Raji (cell line): ENCODE results near the gene ASCC1.

Experiments
- POLR2A ChIP-seq: IDR thresholded peaks from 2 replicates; pipeline ENCODE4 v1.6.1; 2011; ENCODE audit warnings: low read depth, low read length, control low read depth; ENCODE audit not compliant: insufficient read depth

Gene ASCC1

GRCh38 chr10:72254813-72255568 lies 38.9 kb upstream of the ASCC1 start:
- TF ChIP-seq POLR2A = no peak

- no peak for TF ChIP-seq POLR2A
These were observed 37.5 kb upstream of the ASCC1 start for GRCh38 chr10:72253578-72253977.

DNA sequence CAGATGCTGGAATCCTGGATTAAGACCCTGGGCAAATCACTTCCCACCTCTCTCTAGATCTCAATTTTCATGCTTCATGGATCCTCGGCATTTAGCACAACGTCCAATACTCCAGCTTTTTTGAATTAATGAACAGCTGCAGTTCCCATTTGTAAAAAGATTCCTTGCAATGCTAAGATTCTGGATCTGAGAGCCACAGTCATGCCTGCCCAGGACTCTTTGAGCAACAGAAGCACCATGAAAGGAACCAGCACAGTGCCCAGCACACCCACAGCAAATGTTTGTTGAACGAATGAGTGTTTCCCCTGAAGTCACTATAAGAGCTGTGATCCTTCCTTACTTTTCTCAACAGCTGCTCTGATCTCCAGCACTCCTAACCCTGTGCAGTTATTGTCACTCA lies 36.9 kb upstream of the ASCC1 start:
- no peak for TF ChIP-seq POLR2A

- TF ChIP-seq POLR2A = no peak
These were observed 35.6 kb upstream of the ASCC1 start for GRCh38 chr10:72251635-72252034.

DNA sequence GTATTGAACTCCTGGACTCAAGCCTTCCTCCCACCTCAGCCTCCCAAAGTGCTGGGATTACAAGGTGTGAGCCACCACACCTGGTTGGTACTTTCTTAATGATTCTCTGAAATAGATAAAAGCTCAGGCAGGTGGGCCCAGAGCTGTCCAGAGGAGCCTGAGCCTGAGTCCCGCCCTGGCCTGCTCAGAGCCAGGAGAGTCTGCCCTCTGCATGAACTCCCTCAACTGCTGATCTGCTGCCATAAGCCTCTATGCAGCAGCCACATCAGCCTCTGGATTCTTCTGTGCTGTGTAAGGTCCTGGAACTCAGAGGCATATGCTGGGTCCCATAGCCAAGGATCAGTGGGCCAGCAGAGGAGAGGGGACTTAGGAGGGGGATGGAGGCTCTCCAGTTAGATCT lies 34.6 kb upstream of the ASCC1 start:
- TF ChIP-seq POLR2A = no peak

DNA sequence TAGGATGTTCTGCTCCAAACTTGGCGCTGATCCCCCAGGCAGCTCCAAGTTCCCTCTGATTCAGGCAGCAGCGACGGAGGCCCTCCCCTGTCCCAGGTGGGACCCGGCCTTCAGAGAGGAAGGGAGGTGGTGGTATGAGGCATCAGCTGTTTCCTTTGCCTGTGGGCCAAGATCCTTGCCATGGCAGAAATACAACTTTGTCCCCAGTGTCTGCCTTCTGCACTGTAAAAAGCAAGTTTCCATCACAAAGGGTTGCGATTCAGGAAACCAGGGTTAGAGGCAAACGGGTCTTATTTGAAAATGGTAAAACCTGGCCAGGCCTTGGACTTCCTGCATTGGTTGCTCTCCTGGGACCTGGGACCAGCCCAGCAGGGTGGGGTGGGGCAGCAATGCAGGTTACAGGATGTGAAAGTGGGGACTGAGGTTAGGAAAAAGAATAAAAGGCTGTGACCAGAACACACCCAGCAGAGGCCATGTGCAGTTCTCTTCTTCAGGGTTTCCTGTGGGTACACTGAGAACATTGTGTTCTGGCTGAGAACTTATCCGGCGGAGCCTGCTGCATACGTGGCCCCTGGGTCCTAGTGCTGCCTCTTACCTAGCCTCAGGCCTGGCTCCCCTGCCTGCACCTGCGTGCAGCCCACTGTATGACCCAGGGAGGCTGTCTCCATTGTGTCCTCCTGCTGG lies 32.5 kb upstream of the ASCC1 start:
- TF ChIP-seq POLR2A = peak; percentile 81

GRCh38 chr10:72245949-72246525 lies 30.0 kb upstream of the ASCC1 start:
- no peak for TF ChIP-seq POLR2A

GRCh38 chr10:72244573-72245038 lies 28.5 kb upstream of the ASCC1 start:
- TF ChIP-seq POLR2A = no peak

DNA sequence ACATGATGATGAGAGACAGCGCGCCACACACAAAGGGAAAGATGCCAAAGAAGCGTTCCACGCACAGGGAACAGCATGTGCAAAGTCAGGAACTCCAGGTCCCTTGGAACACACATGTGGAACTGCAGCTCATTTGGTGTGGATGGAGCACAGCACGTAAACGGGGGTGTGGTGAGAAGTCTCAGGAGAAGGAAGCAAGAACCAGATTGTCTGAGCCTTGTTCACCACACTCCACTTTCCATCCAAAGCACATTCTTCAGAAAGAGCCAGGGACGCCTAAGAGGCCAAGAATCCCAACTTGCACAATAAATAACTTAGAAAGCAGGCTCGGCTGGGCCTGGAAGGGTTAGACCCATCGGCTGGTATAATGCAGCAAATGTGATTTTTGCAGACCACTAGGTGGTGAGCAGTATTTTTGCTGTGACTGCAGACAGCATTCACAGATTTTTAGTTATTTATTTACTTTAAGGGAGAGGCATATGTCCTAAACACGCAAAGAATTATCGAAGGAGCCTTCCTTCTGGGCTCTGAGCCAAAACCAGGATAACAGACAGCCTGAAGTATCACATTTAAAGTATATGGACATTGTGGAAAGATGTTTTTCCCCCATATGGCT lies 27.9 kb upstream of the ASCC1 start:
- no peak for TF ChIP-seq POLR2A

GRCh38 chr10:72242675-72243074 lies 26.6 kb upstream of the ASCC1 start:
- no peak for TF ChIP-seq POLR2A

DNA sequence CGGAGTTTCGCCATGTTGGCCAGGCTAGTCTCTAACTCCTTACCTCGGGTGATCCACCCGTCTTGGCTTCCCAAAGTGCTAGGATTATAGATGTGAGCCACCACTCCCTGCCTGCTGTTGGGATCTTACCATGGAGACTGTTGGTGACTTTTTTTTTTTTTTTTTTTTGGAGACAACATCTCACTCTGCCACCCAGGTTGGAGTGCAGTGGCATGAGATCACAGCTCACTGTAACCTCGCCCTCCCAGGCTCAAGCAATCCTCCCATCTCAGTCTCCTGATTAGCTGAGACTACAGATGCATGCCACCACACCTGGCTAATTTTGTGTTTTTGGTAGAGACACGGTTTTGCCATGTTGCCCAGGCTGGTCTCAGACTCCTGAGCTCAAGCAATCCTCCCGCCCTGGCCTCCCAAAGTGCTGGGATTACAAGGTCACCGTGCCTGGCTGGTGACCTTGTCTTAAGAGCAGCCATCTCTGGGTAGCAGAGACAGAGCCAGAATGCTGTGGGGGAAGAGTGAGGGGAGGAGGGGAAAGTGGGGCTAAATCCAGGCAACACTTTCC lies 25.7 kb upstream of the ASCC1 start:
- no peak for TF ChIP-seq POLR2A

- no peak for TF ChIP-seq POLR2A
These were observed 24.3 kb upstream of the ASCC1 start for GRCh38 chr10:72240371-72240770.

- no peak for TF ChIP-seq POLR2A
These were observed 23.3 kb upstream of the ASCC1 start for GRCh38 chr10:72239409-72239808.

DNA sequence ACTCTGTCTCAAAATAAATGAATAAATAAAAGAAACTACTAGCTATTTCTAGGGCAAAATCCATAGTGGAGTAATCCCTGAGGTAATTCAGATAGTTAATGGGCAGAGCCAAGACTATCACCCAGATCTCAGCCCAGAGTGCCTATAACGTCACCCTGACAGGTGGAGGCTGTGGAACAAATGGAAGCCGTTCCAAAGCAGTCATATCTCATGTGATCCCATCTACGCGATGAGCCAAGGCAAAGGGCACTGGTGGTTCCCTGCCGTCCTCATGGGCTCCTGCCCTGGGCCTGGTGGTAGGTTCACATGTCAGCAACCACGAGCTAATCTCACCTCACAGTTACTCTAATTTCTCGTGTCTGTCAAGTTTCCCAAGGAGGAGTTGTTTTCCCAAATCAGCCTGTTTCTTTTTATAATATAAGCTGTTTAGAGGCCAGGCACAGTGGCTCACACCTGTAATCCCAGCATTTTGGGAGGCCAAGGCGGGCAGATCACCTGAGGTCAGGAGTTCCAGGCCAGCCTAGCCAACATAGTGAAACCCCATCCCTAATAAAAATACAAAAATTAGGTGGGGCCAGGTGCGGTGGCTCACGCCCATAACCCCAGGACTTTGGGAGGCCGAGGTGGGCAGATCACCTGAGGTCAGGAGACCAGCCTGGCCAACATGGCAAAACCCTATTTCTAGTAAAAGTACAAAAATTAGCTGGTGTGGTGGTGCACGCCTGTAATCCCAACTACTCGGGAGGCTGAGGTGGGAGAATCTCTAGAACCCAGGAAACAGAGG lies 22.5 kb upstream of the ASCC1 start:
- TF ChIP-seq POLR2A = no peak

GRCh38 chr10:72235544-72236279 lies 19.6 kb upstream of the ASCC1 start:
- no peak for TF ChIP-seq POLR2A
